ENCODE data around the gene NPR2.

The NPR2 gene

GRCh38 chr9:35836595-35836994, 45.2 kb downstream of the NPR2 start:
- H3K9ac ChIP-seq (ENCODE audit: low read length), result no peak overlapping the region
- H3K4me1 ChIP-seq (ENCODE audit: insufficient read depth, low read length), result peaks cover 10% of the 10 kb centered on the region
- H3K9me3 ChIP-seq (ENCODE audit: low read length), result no peaks in the 10 kb centered on the region
- H3K4me3 ChIP-seq (ENCODE audit: low read depth in 1 of 2, low read length in 2 of 2), result no peak overlapping the region
- no peak overlapping the region for H3K27ac ChIP-seq (ENCODE audit: low read depth, low read length)
- H3K36me3 ChIP-seq (ENCODE audit: insufficient read depth, low read length), result no peaks in the 10 kb centered on the region
- no peaks in the 10 kb centered on the region for H3K27me3 ChIP-seq (ENCODE audit: control insufficient read depth in 1 of 2, insufficient read depth in 2 of 2, low read length in 2 of 2)

- H3K27me3 ChIP-seq (ENCODE audit: control insufficient read depth in 1 of 2, insufficient read depth in 2 of 2, low read length in 2 of 2), result no peaks in the 10 kb centered on the region
- no peak overlapping the region for H3K27ac ChIP-seq (ENCODE audit: low read depth, low read length)
- H3K36me3 ChIP-seq (ENCODE audit: insufficient read depth, low read length), result peaks cover 4% of the 10 kb centered on the region
- no peak overlapping the region for H3K9ac ChIP-seq (ENCODE audit: low read length)
- no peaks in the 10 kb centered on the region for H3K9me3 ChIP-seq (ENCODE audit: low read length)
- no peak overlapping the region for H3K4me3 ChIP-seq (ENCODE audit: low read depth in 1 of 2, low read length in 2 of 2)
- peaks cover 10% of the 10 kb centered on the region for H3K4me1 ChIP-seq (ENCODE audit: insufficient read depth, low read length)
These were observed 48.5 kb downstream of the NPR2 start for GRCh38 chr9:35839926-35840325.

- Histone ChIP-seq H3K9me3 (ENCODE audit: low read length) (no peaks in the 10 kb centered on the region), H3K27ac (ENCODE audit: low read depth, low read length) (no peak overlapping the region), H3K4me1 (ENCODE audit: insufficient read depth, low read length) (peaks cover 19% of the 10 kb centered on the region), H3K4me3 (ENCODE audit: low read depth in 1 of 2, low read length in 2 of 2) (no peak overlapping the region), H3K36me3 (ENCODE audit: insufficient read depth, low read length) (peaks cover 4% of the 10 kb centered on the region), H3K9ac (ENCODE audit: low read length) (no peak overlapping the region), H3K27me3 (ENCODE audit: control insufficient read depth in 1 of 2, insufficient read depth in 2 of 2, low read length in 2 of 2) (no peaks in the 10 kb centered on the region)
These were observed 49.7 kb downstream of the NPR2 start for GRCh38 chr9:35840881-35841644.

GRCh38 chr9:35841645-35841900, 50.2 kb downstream of the NPR2 start:
- Histone ChIP-seq H3K36me3 (ENCODE audit: insufficient read depth, low read length) (peaks cover 5% of the 10 kb centered on the region), H3K27me3 (ENCODE audit: control insufficient read depth in 1 of 2, insufficient read depth in 2 of 2, low read length in 2 of 2) (no peaks in the 10 kb centered on the region), H3K4me1 (ENCODE audit: insufficient read depth, low read length) (peaks cover 19% of the 10 kb centered on the region), H3K4me3 (ENCODE audit: low read depth in 1 of 2, low read length in 2 of 2) (no peak overlapping the region), H3K9ac (ENCODE audit: low read length) (no peak overlapping the region), H3K9me3 (ENCODE audit: low read length) (no peaks in the 10 kb centered on the region), H3K27ac (ENCODE audit: low read depth, low read length) (no peak overlapping the region)

GRCh38 chr9:35842020-35842745, 50.8 kb downstream of the NPR2 start:
- H3K36me3 ChIP-seq (ENCODE audit: insufficient read depth, low read length), result peaks cover 11% of the 10 kb centered on the region
- no peaks in the 10 kb centered on the region for H3K9me3 ChIP-seq (ENCODE audit: low read length)
- H3K4me3 ChIP-seq (ENCODE audit: low read depth in 1 of 2, low read length in 2 of 2), result no peak overlapping the region
- no peak overlapping the region for H3K9ac ChIP-seq (ENCODE audit: low read length)
- H3K4me1 ChIP-seq (ENCODE audit: insufficient read depth, low read length), result peaks cover 19% of the 10 kb centered on the region
- H3K27me3 ChIP-seq (ENCODE audit: control insufficient read depth in 1 of 2, insufficient read depth in 2 of 2, low read length in 2 of 2), result no peaks in the 10 kb centered on the region
- H3K27ac ChIP-seq (ENCODE audit: low read depth, low read length), result no peak overlapping the region

- Histone ChIP-seq H3K36me3 (ENCODE audit: insufficient read depth, low read length) (peaks cover 17% of the 10 kb centered on the region), H3K9ac (ENCODE audit: low read length) (no peak overlapping the region), H3K9me3 (ENCODE audit: low read length) (no peaks in the 10 kb centered on the region), H3K27ac (ENCODE audit: low read depth, low read length) (no peak overlapping the region), H3K4me1 (ENCODE audit: insufficient read depth, low read length) (peaks cover 24% of the 10 kb centered on the region), H3K4me3 (ENCODE audit: low read depth in 1 of 2, low read length in 2 of 2) (no peak overlapping the region), H3K27me3 (ENCODE audit: control insufficient read depth in 1 of 2, insufficient read depth in 2 of 2, low read length in 2 of 2) (no peaks in the 10 kb centered on the region)
These were observed 51.4 kb downstream of the NPR2 start for GRCh38 chr9:35842795-35843194.

- Histone ChIP-seq H3K36me3 (ENCODE audit: insufficient read depth, low read length) (peaks cover 24% of the 10 kb centered on the region), H3K4me1 (ENCODE audit: insufficient read depth, low read length) (peaks cover 31% of the 10 kb centered on the region), H3K27me3 (ENCODE audit: control insufficient read depth in 1 of 2, insufficient read depth in 2 of 2, low read length in 2 of 2) (no peaks in the 10 kb centered on the region), H3K9ac (ENCODE audit: low read length) (no peak overlapping the region), H3K27ac (ENCODE audit: low read depth, low read length) (peak overlapping the region; percentile 57), H3K4me3 (ENCODE audit: low read depth in 1 of 2, low read length in 2 of 2) (peak overlapping the region in 1 of 2 donors; percentile 12), H3K9me3 (ENCODE audit: low read length) (no peaks in the 10 kb centered on the region)
These were observed 53.4 kb downstream of the NPR2 start for GRCh38 chr9:35844628-35845270.

GRCh38 chr9:35845824-35846771, 54.7 kb downstream of the NPR2 start:
- peaks cover 24% of the 10 kb centered on the region for H3K36me3 ChIP-seq (ENCODE audit: insufficient read depth, low read length)
- H3K9me3 ChIP-seq (ENCODE audit: low read length), result no peaks in the 10 kb centered on the region
- peak overlapping the region; percentile 24 for H3K27ac ChIP-seq (ENCODE audit: low read depth, low read length)
- H3K27me3 ChIP-seq (ENCODE audit: control insufficient read depth in 1 of 2, insufficient read depth in 2 of 2, low read length in 2 of 2), result no peaks in the 10 kb centered on the region
- peaks cover 31% of the 10 kb centered on the region for H3K4me1 ChIP-seq (ENCODE audit: insufficient read depth, low read length)
- no peak overlapping the region for H3K9ac ChIP-seq (ENCODE audit: low read length)
- no peak overlapping the region for H3K4me3 ChIP-seq (ENCODE audit: low read depth in 1 of 2, low read length in 2 of 2)

- H3K4me3 ChIP-seq (ENCODE audit: low read depth in 1 of 2, low read length in 2 of 2), result no peak overlapping the region
- peaks cover 31% of the 10 kb centered on the region for H3K4me1 ChIP-seq (ENCODE audit: insufficient read depth, low read length)
- H3K9me3 ChIP-seq (ENCODE audit: low read length), result no peaks in the 10 kb centered on the region
- H3K36me3 ChIP-seq (ENCODE audit: insufficient read depth, low read length), result peaks cover 24% of the 10 kb centered on the region
- H3K27ac ChIP-seq (ENCODE audit: low read depth, low read length), result peak overlapping the region; percentile 41
- no peaks in the 10 kb centered on the region for H3K27me3 ChIP-seq (ENCODE audit: control insufficient read depth in 1 of 2, insufficient read depth in 2 of 2, low read length in 2 of 2)
- H3K9ac ChIP-seq (ENCODE audit: low read length), result no peak overlapping the region
These were observed 56.6 kb downstream of the NPR2 start for GRCh38 chr9:35847792-35848572.

GRCh38 chr9:35852267-35852815, 61.0 kb downstream of the NPR2 start:
- no peak overlapping the region for H3K9ac ChIP-seq (ENCODE audit: low read length)

More at GRCh38 chr9:35852267-35852815, 61.0 kb downstream of the NPR2 start:
- H3K9me3 ChIP-seq (ENCODE audit: low read length), result no peaks in the 10 kb centered on the region
- peaks cover 28% of the 10 kb centered on the region for H3K36me3 ChIP-seq (ENCODE audit: insufficient read depth, low read length)
- no peak overlapping the region for H3K27ac ChIP-seq (ENCODE audit: low read depth, low read length)
- H3K4me1 ChIP-seq (ENCODE audit: insufficient read depth, low read length), result peaks cover 11% of the 10 kb centered on the region
- no peak overlapping the region for H3K4me3 ChIP-seq (ENCODE audit: low read depth in 1 of 2, low read length in 2 of 2)
- H3K27me3 ChIP-seq (ENCODE audit: control insufficient read depth in 1 of 2, insufficient read depth in 2 of 2, low read length in 2 of 2), result no peaks in the 10 kb centered on the region

Measured in muscle layer of colon (tissue), 2 donors.